T-helper 22 cell (primary cell): Measurements from ENCODE around the gene ADIPOR2.
"Not testable (repeated sequence)": the region's sequence is repeated elsewhere in the genome, so short reads cannot be mapped to it uniquely, and the experiment has no call there.

Experiments
- DNase-seq: peaks from one replicate; pipeline ENCODE4 v3.0.0-alpha.2; 2020; ENCODE audit warnings: low read depth

ADIPOR2 gene

DNA sequence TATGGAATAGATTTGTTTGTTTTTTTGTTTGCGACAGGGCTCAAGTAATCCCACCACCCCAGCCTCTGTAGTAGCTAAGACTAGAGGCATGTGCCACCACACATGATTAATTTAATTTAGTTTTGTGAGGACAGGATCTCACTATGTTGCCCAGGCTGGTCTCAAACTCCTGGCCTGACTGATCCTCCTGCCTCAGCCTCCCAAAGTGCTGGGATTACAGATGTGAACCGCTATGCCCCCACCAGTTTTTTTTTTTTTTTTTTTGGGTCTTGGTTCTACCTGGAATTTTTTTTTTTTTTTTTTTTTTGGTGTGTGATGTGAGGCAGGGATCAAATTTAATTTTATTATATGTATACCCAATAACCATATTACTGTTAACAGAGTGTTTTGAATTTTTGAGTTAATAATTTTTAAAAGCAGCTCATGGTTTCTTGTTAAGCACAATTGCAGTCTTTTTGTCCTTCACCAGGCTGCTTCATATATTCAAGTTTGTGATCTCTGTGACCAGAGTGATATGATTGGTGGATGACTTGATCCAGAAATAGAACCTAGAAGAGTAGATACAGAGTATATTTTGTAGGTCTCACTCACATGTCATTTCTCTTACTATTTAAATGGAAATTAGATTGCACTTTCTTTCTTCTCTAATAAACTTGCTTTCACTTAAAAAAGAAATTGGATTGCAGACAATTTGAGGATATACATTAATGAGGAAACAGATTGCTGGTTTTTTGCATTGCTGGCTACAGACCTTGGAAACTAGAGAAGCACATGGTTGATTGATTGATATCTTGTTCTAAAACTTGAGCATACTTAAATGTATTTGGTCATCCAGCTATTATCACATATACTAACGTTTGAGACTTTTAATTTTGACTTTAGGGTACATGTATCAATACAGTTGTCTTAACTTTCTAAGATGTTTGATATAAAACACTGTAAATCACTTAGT, 13.2 kb downstream of the ADIPOR2 start:
- no peak for DNase-seq

DNA sequence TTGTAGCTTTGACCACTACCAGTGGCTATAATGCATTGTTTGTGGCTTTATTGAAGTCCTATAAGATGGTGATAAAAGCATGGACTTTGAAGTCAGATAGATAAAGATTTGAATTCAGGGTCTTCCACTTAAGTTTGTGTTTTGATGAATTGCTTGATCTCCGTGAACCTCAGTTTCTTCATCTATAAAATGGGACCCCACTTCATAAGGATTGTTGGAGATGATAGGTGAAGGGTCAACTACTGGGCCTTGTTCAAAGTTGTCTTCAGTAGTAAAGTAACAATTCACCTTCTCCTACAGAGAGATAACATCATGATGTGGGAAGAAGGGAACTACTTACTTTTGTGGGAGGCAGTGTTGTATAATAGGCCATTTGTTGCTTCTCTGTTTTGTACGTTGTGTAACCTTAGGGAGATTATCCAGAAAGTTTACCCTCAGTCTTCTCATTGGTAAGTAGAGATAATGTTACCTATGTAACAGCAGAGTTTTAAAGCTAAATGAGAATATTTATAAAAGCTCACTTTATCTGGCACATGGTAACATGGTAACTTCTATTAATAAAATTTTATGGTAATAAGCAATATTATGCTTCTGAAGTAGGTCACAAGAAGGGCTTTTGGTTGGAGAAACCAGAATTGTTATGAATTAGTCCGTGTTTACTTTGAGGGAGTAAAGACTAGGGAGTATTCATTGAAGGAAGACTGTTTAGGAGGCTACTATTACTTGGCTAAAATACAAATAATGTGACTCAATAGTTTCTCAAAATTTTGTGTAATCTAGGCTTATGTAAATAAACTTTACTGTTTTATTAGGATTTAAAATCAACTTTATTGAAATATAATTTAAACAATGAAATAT, 15.1 kb downstream of the ADIPOR2 start:
- DNase-seq, result no peak

DNA sequence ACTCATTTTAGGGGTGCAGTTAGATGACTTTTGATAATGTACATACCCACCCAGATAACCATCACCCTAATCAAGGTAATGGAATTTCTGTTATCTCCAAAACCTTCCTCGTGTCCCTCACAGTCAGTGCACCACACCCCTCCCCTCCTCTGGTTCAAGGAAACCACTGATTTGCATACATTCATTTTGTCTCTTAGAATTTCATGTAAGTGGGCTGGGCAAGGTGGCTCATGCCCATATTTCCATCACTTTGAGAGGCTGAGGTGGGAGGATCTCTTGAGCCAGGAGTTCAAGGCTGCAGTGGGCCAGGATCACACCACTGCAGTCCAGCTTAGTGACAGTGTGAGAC, 15.7 kb downstream of the ADIPOR2 start:
- no peak for DNase-seq

DNA sequence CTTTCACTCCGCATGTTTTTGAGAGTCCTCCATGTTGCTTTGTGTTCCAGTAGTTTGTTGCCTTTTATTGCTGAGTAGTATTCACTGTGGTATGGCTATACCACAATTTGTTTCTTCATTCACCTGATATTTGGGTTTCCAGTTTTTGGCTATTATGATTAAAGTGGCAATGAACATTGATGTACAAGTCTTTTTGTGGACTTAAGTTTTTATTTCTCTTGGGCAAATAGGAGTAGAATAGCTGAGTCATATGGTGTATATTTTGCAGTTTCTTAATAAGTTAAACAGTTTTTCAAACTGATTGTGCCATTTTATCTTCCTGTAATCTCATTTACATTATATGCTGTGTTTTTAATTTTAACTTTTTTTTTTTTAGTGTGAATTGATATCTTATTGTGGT, 16.2 kb downstream of the ADIPOR2 start:
- DNase-seq, result no peak

DNA sequence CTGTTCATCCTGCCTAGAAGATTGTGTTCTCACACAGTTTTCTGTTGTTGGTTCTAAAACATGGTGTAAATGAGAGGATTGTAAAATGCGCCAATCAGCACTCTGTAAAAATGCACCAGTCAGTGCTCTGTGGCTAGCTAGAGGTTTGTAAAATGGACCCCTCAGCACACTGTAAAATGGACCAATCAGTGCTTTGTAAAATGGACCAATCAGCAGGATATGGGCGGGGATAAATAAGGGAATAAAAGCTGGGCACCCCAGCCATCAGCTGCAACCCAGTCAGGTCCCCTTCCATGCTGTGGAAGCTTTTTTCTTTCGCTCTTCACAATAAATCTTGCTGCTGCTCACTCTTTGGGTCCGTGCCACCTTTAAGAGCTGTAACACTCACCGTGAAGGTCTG, 19.1 kb downstream of the ADIPOR2 start:
- not testable (repeated sequence) for DNase-seq

DNA sequence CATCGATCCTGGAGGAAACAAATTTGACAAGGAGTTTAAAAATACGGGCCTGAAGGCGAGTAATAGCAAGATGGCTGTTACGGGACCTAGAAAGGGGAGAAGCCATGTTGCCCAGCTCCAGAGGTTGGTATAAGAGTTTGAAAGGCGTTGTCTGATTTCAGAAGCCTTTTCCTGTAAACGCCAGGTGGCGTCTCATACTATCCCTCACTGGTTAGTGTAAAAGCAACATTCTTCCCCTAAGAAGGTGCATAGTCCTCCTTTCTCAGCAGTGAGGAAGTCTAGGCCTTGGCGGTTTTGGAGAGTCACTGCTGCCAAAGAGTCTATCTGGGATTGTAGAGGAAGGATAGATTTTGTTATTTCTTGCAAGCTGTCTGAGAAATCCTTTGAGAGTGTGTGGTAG, 20.0 kb downstream of the ADIPOR2 start:
- DNase-seq, result not testable (repeated sequence)

DNA sequence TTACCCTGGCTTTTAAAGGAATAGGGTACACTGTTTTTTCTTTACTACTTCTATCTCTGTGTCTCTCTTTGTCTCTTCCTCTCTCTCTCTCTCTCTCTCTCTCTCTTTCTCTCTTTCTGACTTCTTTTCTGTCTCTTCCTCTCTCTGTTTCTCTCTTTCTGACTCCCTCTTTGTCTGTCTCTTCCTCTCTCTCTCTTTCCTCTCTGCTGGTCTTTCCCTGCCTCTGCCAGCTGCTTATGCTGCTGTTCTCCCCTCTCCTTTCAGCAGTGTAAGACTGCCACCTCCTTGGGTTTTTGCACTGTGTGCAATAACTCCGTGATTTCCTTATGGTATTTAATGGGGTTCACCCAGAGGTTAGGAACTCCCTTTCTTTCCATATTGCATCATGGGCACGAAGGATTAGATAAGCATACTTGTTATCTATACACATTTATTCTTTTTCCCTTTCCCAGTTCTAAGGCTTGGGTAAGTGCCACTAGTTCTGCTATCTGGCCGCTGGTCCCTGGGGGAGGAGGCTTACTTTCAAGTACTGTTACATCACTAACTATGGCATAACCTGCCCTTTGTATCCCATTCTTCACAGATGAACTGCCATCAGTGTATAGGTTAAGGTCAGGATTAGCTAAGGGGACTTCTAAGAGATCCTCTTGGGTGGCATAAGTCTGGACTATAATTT, 20.8 kb downstream of the ADIPOR2 start:
- not testable (repeated sequence) for DNase-seq

DNA sequence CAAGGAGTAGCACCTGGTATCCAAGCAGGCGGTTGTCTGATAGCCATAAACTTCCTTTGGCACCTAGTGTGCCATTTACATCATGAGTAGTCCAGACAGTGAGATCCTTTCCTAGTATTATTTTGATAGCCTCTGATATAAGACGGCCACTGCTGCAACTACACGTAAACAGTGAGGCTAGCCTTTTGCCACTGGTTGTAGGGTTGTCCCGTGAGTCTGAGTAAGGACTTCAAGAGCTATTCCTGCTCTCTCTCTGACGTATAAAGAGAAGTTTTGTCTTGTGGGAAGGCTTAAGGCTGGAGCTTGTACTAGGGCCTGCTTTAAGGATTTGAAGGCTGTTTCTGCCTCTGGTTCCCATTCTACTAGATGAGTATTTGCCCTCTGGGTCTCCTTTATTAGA, 21.4 kb downstream of the ADIPOR2 start:
- not testable (repeated sequence) for DNase-seq

DNA sequence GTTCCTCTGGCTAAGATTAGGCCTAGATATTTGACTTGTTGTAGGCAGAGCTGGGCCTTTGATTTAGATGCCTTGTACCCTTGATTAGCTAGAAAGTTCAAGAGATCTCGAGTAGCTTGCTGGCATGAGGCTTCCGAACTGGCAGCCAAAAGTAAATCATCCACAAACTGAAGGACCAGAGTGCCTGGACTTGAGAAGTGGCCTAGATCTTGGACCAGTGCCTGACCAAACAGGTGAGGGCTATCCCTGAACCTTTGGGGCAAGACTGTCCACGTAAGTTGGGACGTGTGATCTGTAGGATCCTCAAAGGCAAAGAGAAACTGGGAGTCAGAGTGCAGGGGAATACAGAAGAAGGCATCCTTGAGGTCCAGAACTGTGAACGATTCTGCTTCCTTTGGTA, 22.0 kb downstream of the ADIPOR2 start:
- not testable (repeated sequence) for DNase-seq

DNA sequence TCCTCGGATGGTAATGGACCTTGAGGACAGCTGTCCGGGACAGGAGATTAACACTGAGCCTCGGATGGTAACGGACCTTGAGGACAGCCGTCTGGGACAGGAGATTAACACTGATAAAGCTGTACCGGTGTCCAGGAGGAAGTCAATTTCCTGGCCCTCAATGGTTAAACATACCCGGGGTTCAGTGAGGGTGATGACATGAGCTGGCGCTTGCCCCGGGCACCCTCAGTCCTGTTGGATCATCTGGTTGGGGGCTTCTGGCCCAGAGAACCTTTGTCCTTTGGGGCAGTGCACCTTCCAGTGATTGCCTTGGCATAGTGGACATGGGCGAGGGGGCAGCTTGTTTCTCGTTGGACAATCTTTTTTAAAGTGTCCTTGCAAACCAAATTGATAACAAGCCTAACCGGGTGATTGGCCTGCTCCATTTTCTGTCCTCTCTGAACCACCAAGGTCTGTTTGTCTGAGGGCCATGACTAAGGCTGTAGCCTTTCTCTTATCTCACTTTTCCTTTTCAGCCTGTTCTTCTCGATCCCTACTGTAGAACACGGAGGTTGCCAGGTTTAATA, 23.0 kb downstream of the ADIPOR2 start:
- DNase-seq, result not testable (repeated sequence)

DNA sequence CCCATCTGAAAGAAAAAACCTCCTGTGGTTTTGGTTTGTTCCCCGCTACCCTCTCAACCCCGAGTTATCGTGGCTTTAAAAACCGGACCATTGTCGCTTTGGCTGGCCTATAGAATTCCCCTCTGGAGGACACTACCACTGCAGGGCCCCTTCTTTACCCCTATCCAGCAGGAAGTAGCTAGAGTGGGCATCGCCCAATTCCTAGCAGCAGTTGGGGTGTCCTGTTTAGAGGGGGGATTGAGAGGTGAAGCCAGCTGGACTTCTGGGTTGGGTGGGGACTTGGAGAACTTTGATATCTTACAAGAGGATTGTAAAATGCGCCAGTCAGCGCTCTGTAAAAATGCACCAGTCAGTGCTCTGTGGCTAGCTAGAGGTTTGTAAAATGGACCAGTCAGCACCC, 24.6 kb downstream of the ADIPOR2 start:
- not testable (repeated sequence) for DNase-seq

DNA sequence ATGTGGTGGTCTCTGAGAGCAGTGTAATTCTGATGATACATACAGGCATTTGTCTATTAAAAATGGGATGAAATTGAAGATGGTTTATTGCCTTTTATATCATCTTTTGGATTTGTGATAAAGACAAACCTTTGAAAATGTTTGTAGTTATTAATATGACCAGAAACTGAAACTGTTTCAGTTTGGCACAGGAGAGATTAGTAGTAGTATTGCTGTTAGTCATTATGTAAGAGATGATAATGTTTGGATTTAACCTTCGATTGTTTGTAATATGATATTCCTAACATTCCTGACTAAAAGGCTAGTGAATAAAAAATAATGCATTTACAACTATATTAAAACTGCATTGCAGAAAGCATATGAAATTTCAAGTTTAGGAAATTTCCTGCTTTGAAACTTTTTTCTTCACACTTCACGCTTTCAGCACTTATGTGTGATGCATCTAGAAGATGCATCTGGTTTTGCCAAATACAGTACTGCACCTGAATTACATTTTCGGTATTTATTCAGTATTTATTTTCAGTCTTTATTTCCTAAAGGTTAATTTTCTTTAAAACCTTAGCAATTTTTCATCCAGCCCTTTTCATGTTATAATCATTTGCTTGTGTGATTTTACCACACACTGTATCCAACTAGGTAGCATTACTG, 25.5 kb downstream of the ADIPOR2 start:
- DNase-seq, result no peak

DNA sequence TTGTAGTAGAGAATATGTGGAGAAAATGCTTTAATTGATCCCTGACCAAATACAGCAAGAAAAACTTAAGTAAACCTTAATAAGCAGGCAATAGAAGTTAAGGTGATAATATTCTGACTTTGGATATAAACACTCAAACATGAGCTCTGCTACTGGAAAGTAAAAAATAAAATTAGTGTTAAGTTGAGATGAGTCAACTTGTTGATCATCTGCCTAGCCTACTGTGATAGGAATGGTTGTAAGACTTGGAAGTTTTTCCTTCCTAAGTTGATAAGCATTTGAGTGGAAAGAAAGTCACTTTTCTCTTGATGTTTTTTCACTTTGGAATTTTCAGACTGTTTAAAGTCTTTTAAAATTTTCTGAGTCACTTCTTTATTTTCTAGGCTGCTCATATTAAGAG, 26.0 kb downstream of the ADIPOR2 start:
- no peak for DNase-seq

DNA sequence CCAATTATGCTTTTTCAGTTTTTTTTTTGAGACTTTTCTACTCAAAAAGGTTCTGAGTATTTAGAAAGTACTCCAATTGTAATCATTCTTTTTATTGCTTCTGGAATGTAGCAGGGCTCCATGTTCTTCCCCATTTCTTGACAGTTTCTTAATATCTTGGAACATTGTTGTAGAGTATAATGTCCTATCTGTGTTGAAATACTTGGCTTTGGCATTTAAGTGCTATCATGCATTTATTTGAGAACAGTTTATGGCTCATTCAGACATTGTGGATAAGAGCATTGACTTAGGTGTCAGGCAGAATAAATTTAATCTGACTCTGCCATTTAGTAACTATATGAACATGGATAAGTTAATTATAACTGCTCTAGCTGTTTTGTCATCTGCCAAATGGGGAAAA, 28.3 kb downstream of the ADIPOR2 start:
- no peak for DNase-seq

DNA sequence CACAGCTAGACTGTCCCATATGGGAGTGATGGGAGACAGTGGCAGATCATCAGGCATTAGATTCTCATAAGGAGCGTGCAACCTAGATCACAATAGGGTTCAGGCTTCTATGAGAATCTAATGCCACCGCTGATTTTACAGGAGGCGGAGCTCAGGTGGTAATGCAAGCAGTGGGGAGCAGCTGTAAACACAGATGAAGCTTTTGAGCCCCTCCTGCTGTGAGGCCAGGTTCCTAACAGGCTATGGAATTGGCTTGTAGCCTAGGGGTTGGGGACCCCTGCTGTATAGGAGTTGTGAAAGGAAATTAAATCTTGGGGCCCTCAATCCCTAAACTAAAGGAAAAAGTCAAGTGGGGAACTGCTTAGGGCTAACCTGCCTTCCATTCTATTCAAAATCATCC, 29.6 kb downstream of the ADIPOR2 start:
- DNase-seq, result no peak

DNA sequence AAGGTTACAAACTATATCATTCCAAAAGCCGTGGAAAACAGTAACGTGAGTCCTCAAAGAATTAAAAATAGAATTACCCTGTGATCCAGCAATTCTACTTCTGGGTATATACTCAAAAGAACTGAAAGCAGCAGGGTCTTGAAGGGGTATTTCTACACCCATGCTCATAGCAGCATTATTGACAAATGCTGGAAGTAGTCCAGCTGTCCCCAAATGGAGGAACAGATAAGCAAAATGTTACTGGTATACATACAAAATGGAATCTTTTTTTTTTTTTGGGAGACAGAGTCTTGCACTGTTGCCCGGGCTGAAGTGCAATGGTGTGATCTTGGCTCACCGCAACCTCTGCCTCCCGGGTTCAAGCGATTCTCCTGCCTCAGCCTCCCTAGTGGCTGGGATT, 32.9 kb downstream of the ADIPOR2 start:
- DNase-seq, result no peak

DNA sequence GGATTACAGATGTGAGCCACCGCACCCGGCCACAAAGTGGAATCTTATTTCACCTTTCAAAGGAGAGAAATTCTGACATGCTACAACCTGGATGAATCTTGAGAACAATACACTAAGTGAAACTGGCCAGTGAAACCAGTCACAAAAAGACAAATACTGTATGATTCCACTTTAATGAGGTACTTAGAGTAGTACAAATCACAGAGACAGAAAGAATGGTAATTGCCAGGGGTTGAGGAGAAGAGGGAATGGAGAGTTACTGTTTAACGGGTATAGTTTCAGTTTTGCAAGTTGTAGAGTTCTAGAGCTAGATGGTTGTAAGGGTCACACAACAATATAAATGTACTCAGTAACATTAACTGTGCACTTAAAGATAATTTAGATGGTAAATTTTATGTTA, 33.4 kb downstream of the ADIPOR2 start:
- no peak for DNase-seq

DNA sequence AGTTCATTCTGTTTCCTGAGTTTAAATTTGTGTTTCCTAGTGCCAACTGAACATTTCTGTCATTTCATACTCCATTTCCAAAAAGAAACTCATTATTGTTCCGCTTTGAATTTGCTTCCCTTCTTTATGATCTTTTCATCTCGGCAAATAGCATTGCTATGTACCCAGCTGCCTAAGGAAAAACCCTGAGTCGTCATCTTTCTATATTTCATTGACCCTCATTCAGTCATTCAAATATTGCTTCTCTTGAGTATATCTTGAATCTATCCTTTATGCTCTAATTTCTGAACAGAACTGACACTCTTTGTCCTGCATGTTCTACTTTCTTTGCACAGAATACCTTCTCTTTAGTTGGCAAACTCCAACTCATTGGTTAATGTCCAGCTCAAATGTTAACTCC, 35.9 kb downstream of the ADIPOR2 start:
- no peak for DNase-seq

DNA sequence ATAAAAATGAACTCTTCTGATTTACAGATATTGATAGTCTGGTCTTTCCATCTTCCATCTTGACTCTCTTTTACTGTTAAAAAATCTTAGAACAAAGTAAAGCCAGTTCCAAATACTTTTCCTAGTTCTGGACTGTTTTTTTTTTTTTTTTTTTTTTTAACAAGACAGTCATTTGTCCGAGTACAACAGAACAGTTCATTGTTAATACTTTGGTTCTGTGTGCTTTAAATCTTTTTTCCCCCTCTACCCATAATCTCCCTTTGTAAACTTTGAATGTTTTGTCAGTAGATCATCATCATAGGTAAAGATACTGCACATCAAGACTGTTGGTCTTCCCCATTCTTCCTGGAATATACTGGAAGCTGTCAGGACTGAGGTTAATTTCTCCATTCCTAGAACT, 38.0 kb downstream of the ADIPOR2 start:
- DNase-seq, result no peak

DNA sequence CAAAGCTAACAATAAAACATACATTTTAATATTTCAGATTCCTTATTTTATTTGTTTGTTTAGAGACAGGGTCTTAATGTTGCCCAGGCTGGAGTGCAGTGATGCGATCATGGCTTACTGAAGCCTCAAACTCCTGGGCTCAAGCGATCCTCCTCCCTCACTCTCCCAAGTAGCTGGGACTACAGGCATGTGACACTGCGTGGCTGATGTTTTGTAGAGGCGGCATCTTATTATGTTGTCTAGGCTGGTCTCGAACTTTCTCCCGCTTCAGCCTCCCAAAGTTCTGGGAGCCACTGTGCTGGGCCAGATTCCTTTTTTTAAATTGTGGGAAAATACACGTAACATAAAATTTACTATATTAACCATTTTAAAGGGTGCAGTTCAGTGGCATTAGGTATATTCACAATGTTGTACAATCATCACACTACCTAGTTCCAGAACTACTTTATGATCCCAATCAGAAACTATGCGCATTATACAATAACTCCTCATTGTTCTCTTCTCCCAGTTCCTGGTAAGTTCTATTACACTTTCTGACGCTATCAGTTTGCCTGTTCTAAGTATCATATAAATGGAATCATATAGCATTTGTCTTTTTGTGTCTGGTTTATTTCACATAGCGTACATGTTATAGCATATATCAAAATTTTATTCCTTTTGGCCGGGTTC, 40.3 kb downstream of the ADIPOR2 start:
- DNase-seq, result no peak

DNA sequence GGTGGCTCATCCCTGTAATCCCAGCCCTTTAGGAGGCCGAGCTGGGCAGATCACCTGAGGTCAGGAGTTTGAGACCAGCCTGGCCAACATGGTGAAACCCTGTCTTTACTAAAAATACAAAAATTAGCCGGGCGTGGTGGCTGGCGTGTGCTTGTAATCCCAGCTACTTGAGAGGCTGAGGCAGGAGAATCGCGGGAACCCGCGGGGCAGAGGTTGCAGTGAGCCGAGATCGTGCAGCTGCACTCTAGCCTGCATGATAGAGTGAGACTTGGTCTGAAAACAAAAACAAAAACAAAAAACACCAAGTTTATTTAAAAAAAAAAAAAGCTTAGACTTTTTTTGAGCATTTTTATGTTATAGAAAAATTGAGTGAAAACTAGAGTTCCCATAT, 40.8 kb downstream of the ADIPOR2 start:
- DNase-seq, result not testable (repeated sequence)
